GM23338 (cell line): Measurements from ENCODE around the gene OIP5. TPM values are rescaled to one million over a fixed set of nuclear protein-coding genes. Genes with fewer than 3 reads are reported as not detected.

Experiments used
- ATAC-seq: fragments of 200-7000 bp; cut with Tn5 transposase; 3 replicates; pipeline ENCODE4 v1.9.1; 2020
- DNase-seq: peaks from one replicate; pipeline ENCODE4 v3.0.0-alpha.2; 2015; ENCODE audit warnings: low spot score
- H2AFZ ChIP-seq: fragments of 200-600 bp; sonication (generic); 2 replicates; pipeline ENCODE4 v1.8.0; 2016; ENCODE audit warnings: antibody characterized with exemption, mild to moderate bottlenecking, moderate library complexity
- H3F3A ChIP-seq: fragments of 200-600 bp; sonication (generic); replicated peaks from 2 replicates; pipeline ENCODE4 v1.8.0; 2017; ENCODE audit warnings: antibody characterized with exemption, mixed run types, low read depth
- H3K27ac ChIP-seq: fragments of 200-600 bp; sonication (generic); 2 replicates; pipeline ENCODE4 v1.6.1; 2016; ENCODE audit warnings: low read depth
- H3K27me3 ChIP-seq: fragments of 200-600 bp; sonication (generic); 2 replicates; pipeline ENCODE4 v1.8.0; 2016; ENCODE audit warnings: mild to moderate bottlenecking, mixed run types, moderate library complexity; ENCODE audit not compliant: insufficient read depth
- H3K36me3 ChIP-seq: fragments of 200-600 bp; sonication (generic); 2 replicates; pipeline ENCODE4 v1.8.0; 2016; ENCODE audit warnings: mild to moderate bottlenecking; ENCODE audit not compliant: insufficient read depth
- H3K4me1 ChIP-seq: fragments of 200-600 bp; sonication (generic); 2 replicates; pipeline ENCODE4 v1.8.0; 2016; ENCODE audit warnings: mild to moderate bottlenecking, moderate library complexity; ENCODE audit not compliant: insufficient read depth
- H3K4me2 ChIP-seq: fragments of 200-600 bp; sonication (generic); 2 replicates; pipeline ENCODE4 v1.7.1; 2017; ENCODE audit warnings: mixed run types
- H3K4me3 ChIP-seq: fragments of 200-600 bp; sonication (generic); 2 replicates; pipeline ENCODE4 v1.6.1; 2016; ENCODE audit warnings: mixed run types
- H3K79me2 ChIP-seq: fragments of 200-600 bp; sonication (generic); replicated peaks from 2 replicates; pipeline ENCODE4 v1.8.0; 2017; ENCODE audit warnings: mild to moderate bottlenecking; ENCODE audit not compliant: insufficient read depth
- H3K9me2 ChIP-seq: fragments of 200-600 bp; sonication (generic); 2 replicates; pipeline ENCODE4 v1.8.0; 2017; ENCODE audit not compliant: insufficient read depth
- H4K20me1 ChIP-seq: fragments of 200-600 bp; sonication (generic); replicated peaks from 2 replicates; pipeline ENCODE4 v1.8.0; 2017; ENCODE audit warnings: mild to moderate bottlenecking; ENCODE audit not compliant: insufficient read depth
- H3K27ac Mint-ChIP-seq: 2 replicates; pipeline ENCODE4 v1.8.0; 2020; ENCODE audit warnings: inconsistent platforms, mild to moderate bottlenecking, moderate library complexity, mixed read lengths
- H3K27me3 Mint-ChIP-seq: 3 replicates; pipeline ENCODE4 v1.8.0; 2022; ENCODE audit warnings: low read depth, mild to moderate bottlenecking, moderate library complexity, mixed read lengths, inconsistent platforms; ENCODE audit not compliant: insufficient read depth, poor library complexity
- H3K36me3 Mint-ChIP-seq: 3 replicates; pipeline ENCODE4 v1.8.0; 2021; ENCODE audit warnings: low read depth, mild to moderate bottlenecking, inconsistent platforms, moderate library complexity, mixed read lengths
- H3K4me1 Mint-ChIP-seq: 3 replicates; pipeline ENCODE4 v1.8.0; 2020; ENCODE audit warnings: mild to moderate bottlenecking, inconsistent platforms, mixed read lengths
- H3K4me3 Mint-ChIP-seq: 3 replicates; pipeline ENCODE4 v1.8.0; 2021; ENCODE audit warnings: moderate library complexity, mild to moderate bottlenecking, inconsistent platforms, mixed read lengths
- H3K9me3 Mint-ChIP-seq: 3 replicates; pipeline ENCODE4 v1.8.0; 2020; ENCODE audit warnings: moderate library complexity, mild to moderate bottlenecking, inconsistent platforms, mixed read lengths
- ZNF114 ChIP-seq: fragments of 250-450 bp; sonication (Bioruptor Pico); IDR thresholded peaks from 2 replicates; pipeline ENCODE4 v1.5.0; 2020; ENCODE audit warnings: mild to moderate bottlenecking, moderate library complexity
- polyA plus RNA-seq: library from polyadenylated mRNA; unstranded; fragments of >200 nt; fragmentation: Nextera tagmentation; extraction: Ambion mirVana; gene quantifications from 2 replicates; pipeline ENCODE4 v1.2.1, GENCODE V29; 2016
- total RNA-seq: library from RNA; depleted of rRNA; stranded (reverse); fragments of >200 nt; shearing (Covaris generic); gene quantifications from 2 replicates; pipeline ENCODE4 v1.2.3, GENCODE V29; 2014
- TF ChIP-seq, protein P1 (sequence below): fragments of 250-450 bp; sonication (Bioruptor Pico); IDR thresholded peaks from 2 replicates; pipeline ENCODE4 v1.5.0; 2020; ENCODE audit warnings: mild to moderate bottlenecking, moderate library complexity
- TF ChIP-seq, protein P2 (sequence below): IDR thresholded peaks from one replicate; pipeline ENCODE4 v1.6.1; 2018; ENCODE audit warnings: antibody characterized with exemption; ENCODE audit not compliant: unreplicated experiment

The OIP5 gene
- total and polyA plus RNA-seq, 2 experiments from 2014 or later, result 61.1 to 71.7 TPM

DNA sequence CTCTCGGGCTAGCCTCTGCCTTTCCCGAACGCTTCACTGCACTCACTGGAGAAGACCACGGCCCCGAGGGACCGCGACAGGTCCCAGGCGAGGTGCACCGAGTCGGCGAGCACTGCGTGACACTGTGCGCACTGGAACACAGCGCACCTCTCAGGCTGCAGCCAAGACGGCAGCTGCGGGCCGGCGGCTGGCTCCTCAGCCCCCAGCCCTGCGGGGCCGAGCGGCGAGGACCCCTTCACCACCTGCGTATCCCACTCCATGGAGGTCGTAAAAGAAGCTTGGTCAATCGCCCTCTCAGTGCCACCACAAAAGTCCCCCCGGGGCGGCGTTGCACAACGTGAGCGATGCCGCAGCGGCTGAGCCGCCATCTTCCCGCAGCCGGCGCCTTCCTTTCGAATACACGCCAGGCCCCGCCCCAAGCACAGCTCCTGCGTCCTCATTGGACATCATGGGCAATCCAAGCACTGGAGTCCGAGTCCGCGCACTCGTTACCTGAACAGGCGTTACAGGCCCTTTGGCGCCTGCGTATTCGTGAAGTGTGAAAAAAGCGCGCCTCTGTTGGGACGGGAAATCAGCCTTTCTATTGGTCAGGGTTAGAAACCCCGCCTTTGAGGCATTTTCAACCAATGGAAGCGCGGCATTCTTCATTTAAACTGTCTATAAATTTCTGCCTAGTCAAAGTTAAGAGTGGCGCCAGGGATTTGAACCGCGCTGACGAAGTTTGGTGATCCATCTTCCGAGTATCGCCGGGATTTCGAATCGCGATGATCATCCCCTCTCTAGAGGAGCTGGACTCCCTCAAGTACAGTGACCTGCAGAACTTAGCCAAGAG lies at the start of gene OIP5, which contains the start of gene NUSAP1 (continued):
- TF ChIP-seq, protein P1, sequence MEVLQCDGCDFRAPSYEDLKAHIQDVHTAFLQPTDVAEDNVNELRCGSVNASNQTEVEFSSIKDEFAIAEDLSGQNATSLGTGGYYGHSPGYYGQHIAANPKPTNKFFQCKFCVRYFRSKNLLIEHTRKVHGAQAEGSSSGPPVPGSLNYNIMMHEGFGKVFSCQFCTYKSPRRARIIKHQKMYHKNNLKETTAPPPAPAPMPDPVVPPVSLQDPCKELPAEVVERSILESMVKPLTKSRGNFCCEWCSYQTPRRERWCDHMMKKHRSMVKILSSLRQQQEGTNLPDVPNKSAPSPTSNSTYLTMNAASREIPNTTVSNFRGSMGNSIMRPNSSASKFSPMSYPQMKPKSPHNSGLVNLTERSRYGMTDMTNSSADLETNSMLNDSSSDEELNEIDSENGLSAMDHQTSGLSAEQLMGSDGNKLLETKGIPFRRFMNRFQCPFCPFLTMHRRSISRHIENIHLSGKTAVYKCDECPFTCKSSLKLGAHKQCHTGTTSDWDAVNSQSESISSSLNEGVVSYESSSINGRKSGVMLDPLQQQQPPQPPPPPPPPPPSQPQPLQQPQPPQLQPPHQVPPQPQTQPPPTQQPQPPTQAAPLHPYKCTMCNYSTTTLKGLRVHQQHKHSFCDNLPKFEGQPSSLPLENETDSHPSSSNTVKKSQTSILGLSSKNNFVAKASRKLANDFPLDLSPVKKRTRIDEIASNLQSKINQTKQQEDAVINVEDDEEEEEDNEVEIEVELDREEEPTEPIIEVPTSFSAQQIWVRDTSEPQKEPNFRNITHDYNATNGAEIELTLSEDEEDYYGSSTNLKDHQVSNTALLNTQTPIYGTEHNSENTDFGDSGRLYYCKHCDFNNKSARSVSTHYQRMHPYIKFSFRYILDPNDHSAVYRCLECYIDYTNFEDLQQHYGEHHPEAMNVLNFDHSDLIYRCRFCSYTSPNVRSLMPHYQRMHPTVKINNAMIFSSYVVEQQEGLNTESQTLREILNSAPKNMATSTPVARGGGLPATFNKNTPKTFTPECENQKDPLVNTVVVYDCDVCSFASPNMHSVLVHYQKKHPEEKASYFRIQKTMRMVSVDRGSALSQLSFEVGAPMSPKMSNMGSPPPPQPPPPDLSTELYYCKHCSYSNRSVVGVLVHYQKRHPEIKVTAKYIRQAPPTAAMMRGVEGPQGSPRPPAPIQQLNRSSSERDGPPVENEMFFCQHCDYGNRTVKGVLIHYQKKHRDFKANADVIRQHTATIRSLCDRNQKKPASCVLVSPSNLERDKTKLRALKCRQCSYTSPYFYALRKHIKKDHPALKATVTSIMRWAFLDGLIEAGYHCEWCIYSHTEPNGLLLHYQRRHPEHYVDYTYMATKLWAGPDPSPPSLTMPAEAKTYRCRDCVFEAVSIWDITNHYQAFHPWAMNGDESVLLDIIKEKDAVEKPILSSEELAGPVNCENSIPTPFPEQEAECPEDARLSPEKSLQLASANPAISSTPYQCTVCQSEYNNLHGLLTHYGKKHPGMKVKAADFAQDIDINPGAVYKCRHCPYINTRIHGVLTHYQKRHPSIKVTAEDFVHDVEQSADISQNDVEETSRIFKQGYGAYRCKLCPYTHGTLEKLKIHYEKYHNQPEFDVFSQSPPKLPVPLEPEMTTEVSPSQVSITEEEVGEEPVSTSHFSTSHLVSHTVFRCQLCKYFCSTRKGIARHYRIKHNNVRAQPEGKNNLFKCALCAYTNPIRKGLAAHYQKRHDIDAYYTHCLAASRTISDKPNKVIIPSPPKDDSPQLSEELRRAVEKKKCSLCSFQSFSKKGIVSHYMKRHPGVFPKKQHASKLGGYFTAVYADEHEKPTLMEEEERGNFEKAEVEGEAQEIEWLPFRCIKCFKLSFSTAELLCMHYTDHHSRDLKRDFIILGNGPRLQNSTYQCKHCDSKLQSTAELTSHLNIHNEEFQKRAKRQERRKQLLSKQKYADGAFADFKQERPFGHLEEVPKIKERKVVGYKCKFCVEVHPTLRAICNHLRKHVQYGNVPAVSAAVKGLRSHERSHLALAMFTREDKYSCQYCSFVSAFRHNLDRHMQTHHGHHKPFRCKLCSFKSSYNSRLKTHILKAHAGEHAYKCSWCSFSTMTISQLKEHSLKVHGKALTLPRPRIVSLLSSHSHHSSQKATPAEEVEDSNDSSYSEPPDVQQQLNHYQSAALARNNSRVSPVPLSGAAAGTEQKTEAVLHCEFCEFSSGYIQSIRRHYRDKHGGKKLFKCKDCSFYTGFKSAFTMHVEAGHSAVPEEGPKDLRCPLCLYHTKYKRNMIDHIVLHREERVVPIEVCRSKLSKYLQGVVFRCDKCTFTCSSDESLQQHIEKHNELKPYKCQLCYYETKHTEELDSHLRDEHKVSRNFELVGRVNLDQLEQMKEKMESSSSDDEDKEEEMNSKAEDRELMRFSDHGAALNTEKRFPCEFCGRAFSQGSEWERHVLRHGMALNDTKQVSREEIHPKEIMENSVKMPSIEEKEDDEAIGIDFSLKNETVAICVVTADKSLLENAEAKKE, result no peak

DNA sequence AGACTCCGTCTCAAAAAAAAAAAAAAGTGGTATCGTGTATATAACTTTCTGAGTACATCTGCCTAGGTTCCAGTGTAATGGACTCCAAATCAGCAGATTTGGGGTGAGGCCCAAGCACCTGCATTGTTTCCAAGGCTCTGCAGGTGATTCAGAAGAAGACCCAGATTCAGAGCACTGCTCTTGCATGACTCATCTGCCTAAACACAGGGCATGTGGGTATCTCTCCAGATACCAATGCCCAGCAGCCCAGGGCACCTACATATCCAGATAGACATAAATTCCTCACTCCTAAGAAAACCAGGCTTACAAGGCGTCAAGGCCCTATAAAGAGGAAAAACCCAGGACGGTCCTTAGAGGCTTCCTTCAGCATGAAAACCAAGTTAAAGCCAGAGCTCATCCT lies 45.6 kb upstream of the OIP5 start:
- Histone ChIP-seq H3K9me2 (no peaks in the 10 kb centered on the region), H3K4me1 (no peaks in the 10 kb centered on the region), H3K4me2 (no peak overlapping the region), H2AFZ (no peak overlapping the region), H3K4me3 (no peak overlapping the region), H3K79me2 (no peaks in the 10 kb centered on the region), H3K27ac (no peak overlapping the region), H3K36me3 (peaks cover 56% of the 10 kb centered on the region), H3K27me3 (no peaks in the 10 kb centered on the region), H3F3A (no peaks in the 10 kb centered on the region), H4K20me1 (no peaks in the 10 kb centered on the region)
- Mint-ChIP-seq H3K27me3 (peaks cover 10% of the 10 kb centered on the region), H3K4me1 (no peaks in the 10 kb centered on the region), H3K36me3 (peaks cover 83% of the 10 kb centered on the region), H3K4me3 (no peak overlapping the region), H3K9me3 (peaks cover 11% of the 10 kb centered on the region), H3K27ac (no peak overlapping the region)
- TF ChIP-seq, protein P2, sequence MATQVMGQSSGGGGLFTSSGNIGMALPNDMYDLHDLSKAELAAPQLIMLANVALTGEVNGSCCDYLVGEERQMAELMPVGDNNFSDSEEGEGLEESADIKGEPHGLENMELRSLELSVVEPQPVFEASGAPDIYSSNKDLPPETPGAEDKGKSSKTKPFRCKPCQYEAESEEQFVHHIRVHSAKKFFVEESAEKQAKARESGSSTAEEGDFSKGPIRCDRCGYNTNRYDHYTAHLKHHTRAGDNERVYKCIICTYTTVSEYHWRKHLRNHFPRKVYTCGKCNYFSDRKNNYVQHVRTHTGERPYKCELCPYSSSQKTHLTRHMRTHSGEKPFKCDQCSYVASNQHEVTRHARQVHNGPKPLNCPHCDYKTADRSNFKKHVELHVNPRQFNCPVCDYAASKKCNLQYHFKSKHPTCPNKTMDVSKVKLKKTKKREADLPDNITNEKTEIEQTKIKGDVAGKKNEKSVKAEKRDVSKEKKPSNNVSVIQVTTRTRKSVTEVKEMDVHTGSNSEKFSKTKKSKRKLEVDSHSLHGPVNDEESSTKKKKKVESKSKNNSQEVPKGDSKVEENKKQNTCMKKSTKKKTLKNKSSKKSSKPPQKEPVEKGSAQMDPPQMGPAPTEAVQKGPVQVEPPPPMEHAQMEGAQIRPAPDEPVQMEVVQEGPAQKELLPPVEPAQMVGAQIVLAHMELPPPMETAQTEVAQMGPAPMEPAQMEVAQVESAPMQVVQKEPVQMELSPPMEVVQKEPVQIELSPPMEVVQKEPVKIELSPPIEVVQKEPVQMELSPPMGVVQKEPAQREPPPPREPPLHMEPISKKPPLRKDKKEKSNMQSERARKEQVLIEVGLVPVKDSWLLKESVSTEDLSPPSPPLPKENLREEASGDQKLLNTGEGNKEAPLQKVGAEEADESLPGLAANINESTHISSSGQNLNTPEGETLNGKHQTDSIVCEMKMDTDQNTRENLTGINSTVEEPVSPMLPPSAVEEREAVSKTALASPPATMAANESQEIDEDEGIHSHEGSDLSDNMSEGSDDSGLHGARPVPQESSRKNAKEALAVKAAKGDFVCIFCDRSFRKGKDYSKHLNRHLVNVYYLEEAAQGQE, result no peak
- TF ChIP-seq ZNF114 (CRISPR knock-in tag), result no peak
- ATAC-seq (no peak), DNase-seq (no peak)
